ENCODE results near the gene HYAL3. TPM values are rescaled to one million over a fixed set of nuclear protein-coding genes. Genes with fewer than 3 reads are reported as not detected.
"Not testable (repeated sequence)": the region's sequence is repeated elsewhere in the genome, so short reads cannot be mapped to it uniquely, and the experiment has no call there.

HYAL3 gene
- total and polyA plus RNA-seq, 8 donors: 0.46 to 2.1 (median 0.77) TPM

GRCh38 chr3:50288387-50289007, 10.7 kb downstream of the HYAL3 start:
- Histone ChIP-seq H3K4me3 (no peak overlapping the region), H3K4me1 (peaks cover 9 to 13% (median 9%) of the 10 kb centered on the region in 3 donors), H3K36me3 (peaks cover 0 to 29% (median 18%) of the 10 kb centered on the region in 3 donors), H3K27me3 (no peaks in the 10 kb centered on the region), H3K9me3 (no peaks in the 10 kb centered on the region), H3K27ac (no peak overlapping the region)
- intact Hi-C loops (cut with DNase I): no loop called here
- DNase-seq (peak in 4 of 6 donors; percentile 25 to 71 (median 42)), ATAC-seq (no peak), FAIRE-seq (no peak)
- no peak for TF ChIP-seq CTCF (IDR thresholded peaks at IDR 0.05)
- 91 to 93% methylated on average over 23 of the region's 23 CpGs for WGBS, 2 donors

- intact Hi-C loops (cut with DNase I): no loop called here
- H3K9me3 ChIP-seq: no peaks in the 10 kb centered on the region
- ATAC-seq (no peak), FAIRE-seq (no peak), DNase-seq (no peak)
- peaks cover 0 to 6% (median 0%) of the 10 kb centered on the region in 3 donors for H3K4me1 ChIP-seq
- TF ChIP-seq CTCF (IDR thresholded peaks at IDR 0.05): no peak
- no peak overlapping the region for H3K4me3 ChIP-seq
- H3K36me3 ChIP-seq: peaks cover 0 to 29% (median 18%) of the 10 kb centered on the region in 3 donors
- 75 to 83% methylated on average over 1 of the region's 1 CpG for WGBS, 2 donors
- no peaks in the 10 kb centered on the region for H3K27me3 ChIP-seq
- H3K27ac ChIP-seq: no peak overlapping the region
These were observed 11.9 kb downstream of the HYAL3 start for GRCh38 chr3:50287262-50287661.

DNA sequence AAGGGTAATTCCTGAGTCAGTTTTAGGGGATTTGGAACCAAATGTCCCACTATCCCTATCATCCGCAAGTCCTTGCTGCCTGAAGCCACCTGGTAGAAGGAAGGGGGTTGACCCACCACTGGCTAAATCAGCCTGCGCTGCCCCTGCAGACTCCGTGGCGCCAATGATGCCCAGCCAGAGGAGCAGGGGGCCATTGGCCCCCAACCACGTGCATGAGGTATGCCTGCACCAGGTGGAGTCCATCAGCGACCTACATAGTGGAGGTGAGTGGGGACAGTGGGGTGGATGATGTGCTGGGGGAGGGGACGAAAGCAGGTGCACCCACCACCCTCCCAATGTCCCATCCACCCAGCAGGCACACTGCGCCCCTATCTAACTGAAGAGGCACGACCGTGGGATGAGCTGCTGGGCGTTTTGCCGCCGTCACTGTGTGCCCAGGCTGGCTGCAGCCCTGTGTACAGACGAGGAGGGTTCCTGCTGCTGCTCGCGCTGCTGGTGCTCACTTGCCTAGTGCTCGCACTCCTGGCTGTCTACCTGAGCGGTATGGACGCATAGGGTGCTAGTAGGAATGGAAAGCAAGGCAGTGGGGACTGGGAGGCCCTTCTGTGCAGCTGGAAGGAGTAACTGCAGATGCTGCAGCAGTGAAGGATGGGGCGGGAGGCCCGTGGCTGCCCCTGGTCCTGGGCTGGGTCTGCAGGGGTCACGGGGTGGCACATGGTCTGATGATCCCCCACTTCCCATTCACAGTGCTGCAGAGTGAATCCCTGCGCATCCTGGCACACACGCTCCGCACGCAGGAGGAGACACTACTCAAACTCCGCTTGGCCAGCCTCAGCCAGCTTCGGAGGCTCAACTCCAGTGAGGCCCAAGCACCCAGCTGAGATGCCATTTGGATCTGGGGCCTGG, 12.6 kb downstream of the HYAL3 start:
- ATAC-seq (no peak), FAIRE-seq (no peak), DNase-seq (peak in 2 of 6 donors; percentile 28 to 42)
- intact Hi-C loops (cut with DNase I): no loop called here
- WGBS, 2 donors: 89 to 91% methylated on average over 26 to 28 of the region's 28 CpGs
- Histone ChIP-seq H3K9me3 (no peaks in the 10 kb centered on the region), H3K36me3 (peaks cover 0 to 29% (median 18%) of the 10 kb centered on the region in 3 donors), H3K4me3 (no peak overlapping the region), H3K4me1 (peaks cover 0 to 6% (median 0%) of the 10 kb centered on the region in 3 donors), H3K27me3 (no peaks in the 10 kb centered on the region), H3K27ac (no peak overlapping the region)
- TF ChIP-seq CTCF (IDR thresholded peaks at IDR 0.05): no peak

DNA sequence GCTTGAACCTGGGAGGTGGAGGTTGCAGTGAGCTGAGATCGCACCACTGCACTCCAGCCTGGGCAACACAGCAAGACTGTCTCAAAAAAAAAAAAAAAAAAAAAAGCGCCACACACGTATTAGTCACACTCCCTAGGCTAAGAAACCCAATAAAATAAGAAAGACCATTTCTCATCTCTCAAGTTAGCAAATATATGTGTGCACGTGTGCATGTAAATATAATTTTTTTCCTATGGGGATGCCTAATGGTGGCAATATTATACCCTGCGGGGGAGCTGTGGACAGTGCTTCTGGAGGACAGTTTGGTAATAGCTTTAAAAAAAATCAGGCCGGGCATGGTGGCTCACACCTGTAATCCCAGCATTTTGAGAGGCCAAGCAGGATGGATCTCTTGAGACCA, 15.1 kb downstream of the HYAL3 start:
- intact Hi-C loops (cut with DNase I); FAIRE-seq; H3K9me3 ChIP-seq; H3K4me1 ChIP-seq; H3K4me3 ChIP-seq; H3K27ac ChIP-seq; ATAC-seq; DNase-seq; H3K27me3 ChIP-seq: not testable (repeated sequence)
- 86 to 89% methylated on average over 6 of the region's 6 CpGs for WGBS, 2 donors
- H3K36me3 ChIP-seq: peaks cover 0 to 19% (median 11%) of the 10 kb centered on the region in 3 donors

- no peak overlapping the region for H3K4me3 ChIP-seq
- H3K27me3 ChIP-seq: no peaks in the 10 kb centered on the region
- WGBS, 2 donors: 91 to 96% methylated on average over 7 to 8 of the region's 8 CpGs
- FAIRE-seq: no peak
- TF ChIP-seq CTCF (IDR thresholded peaks at IDR 0.05): no peak
- no peak for DNase-seq
- H3K36me3 ChIP-seq: peaks cover 0 to 17% (median 5%) of the 10 kb centered on the region in 3 donors
- H3K27ac ChIP-seq: no peak overlapping the region
- no peak for ATAC-seq
- no peaks in the 10 kb centered on the region for H3K9me3 ChIP-seq
- intact Hi-C loops (cut with DNase I): no loop called here
- H3K4me1 ChIP-seq: no peaks in the 10 kb centered on the region
These were observed 19.8 kb downstream of the HYAL3 start for GRCh38 chr3:50279255-50280016.

Data from pancreas (tissue), 10 donors.